Esophagus muscularis mucosa (tissue), 3 donors: ENCODE measurements around the gene ZFP92.

Experiments used
- CTCF ChIP-seq, 3 experiments: fragments of 200-600 bp in 2 of 3; fragments of 450-650 bp in 1 of 3; sonication (generic) in 2 of 3; IDR thresholded peaks; one replicate each; pipeline ENCODE4 v1.5.1; 2017 to 2019; ENCODE audit warnings: antibody characterized with exemption in 3 of 3, mild to moderate bottlenecking in 2 of 3, moderate library complexity in 1 of 3
- POLR2AphosphoS5 ChIP-seq, 2 donors: sonication (generic); formaldehyde crosslinking; IDR thresholded peaks; one replicate each; pipeline ENCODE4 v1.6.1; 2017; ENCODE audit warnings: antibody characterized with exemption in 2 of 2

DNA sequence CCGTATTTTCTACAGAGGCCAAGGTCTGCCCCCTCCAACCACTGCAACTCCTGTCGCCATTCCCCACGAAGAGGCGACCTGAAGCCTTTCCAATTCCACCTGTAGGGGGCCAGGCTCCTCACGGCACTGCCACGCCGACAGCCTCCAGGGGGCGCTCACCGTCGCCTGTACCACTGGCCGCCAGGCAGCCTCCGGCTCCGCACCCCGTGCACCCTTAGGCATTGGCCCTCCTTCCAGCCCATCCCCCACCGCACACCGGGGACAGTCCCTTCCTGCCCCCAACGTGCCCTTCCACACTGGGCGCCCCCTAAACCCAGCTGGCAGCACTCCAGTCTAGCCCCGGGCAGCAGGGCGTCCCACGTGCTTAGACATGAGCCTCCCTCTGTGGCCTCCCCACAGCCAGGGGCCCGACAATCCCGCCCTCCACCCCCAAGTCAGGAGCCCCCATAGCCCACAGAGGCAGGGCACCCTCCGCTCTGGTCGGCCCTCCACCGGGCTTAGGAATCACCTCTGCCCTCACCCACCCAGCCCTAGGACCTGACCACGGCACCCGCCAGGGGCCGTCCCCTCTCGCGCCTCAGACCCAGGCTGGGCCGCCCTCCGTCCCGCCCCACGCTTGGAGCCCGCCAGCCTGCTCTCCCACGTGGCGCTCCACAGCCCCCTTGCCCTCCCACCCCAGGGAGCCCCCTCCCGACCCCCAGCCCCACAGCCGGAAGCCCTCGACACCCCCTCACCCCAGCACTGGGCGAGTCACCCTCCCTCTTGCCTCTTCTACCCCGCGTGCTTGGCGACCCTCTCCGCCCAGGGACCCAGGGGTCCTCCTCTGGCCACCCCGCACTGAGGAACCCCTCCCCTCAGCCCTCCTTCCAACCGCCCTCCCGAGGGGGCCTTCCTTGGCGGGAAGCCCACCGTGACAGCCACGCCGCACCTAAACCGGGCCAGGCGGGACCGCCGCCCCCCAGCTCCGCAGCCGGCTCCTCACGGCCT, 10.8 kb upstream of the ZFP92 start:
- TF ChIP-seq CTCF (IDR thresholded peaks at IDR 0.05) (peak; percentile 35 to 50 (median 42)), POLR2AphosphoS5 (IDR thresholded peaks at IDR 0.05) (no peak)
